A673 (cell line): ENCODE results near the gene CCDC88C.

ENCODE experiments used
- CTCF ChIP-seq: fragments of 300-800, 200-600 bp; sonication (generic); conservative IDR thresholded peaks from 2 replicates; pipeline ENCODE4 v1.5.1; 2017; ENCODE audit warnings: low read depth, mild to moderate bottlenecking, antibody characterized with exemption, low read length, moderate library complexity, mixed read lengths
- EZH2 ChIP-seq: fragments of 200-600 bp; sonication (generic); IDR thresholded peaks from 2 replicates; pipeline ENCODE4 v1.6.1; 2017; ENCODE audit warnings: borderline replicate concordance, low read depth, mild to moderate bottlenecking, mixed read lengths, antibody characterized with exemption, low read length; ENCODE audit not compliant: poor library complexity, severe bottlenecking

GRCh38 chr14:91263329-91263728, 154.3 kb downstream of the CCDC88C start:
- TF ChIP-seq CTCF (no peak), EZH2 (no peak)
